NCI-H748 (cell line): ENCODE results near the gene ZSWIM5.
A peak's percentile ranks its signal among the peaks of the same experiment; 100 is the strongest.
"Not testable (repeated sequence)": the region's sequence is repeated elsewhere in the genome, so short reads cannot be mapped to it uniquely, and the experiment has no call there.

Source experiments
- DNase-seq: peaks from one replicate; lab custom pipeline; 2025; ENCODE audit not compliant: unreplicated experiment; lab: John Stamatoyannopoulos, UW

ZSWIM5 gene

DNA sequence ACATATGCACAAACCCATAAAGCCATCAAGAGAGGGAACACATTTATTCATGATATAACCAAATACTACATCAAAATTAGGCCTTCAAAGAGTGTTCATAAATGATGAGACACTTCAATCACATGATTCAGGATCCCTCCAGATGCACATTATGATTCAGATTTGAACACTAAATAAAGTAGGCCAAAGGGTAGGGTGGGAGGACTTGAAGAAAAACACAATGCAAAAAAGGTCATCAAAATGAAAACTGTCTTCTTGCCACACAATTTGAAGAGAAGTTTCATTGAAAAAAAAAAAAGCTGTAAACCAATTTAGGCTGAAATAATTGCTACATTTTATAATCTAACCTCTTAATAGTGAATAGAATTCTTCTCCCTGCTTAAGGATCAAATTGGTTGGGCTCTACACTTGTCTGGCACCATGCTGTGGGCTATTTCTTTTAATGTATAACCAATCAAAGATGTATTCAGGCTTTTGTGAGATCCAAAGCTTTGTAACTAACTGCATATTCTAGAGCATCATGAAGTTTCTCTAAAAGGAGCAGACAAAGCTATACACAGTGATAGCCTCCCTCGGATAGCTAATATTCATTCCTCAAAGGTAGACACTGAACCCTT, 58.1 kb downstream of the ZSWIM5 start:
- DNase-seq, result peak; percentile 5

- no peak for DNase-seq
These were observed 59.6 kb downstream of the ZSWIM5 start for GRCh38 chr1:45146833-45147232.

GRCh38 chr1:45141247-45142003, 65.0 kb downstream of the ZSWIM5 start:
- no peak for DNase-seq

DNA sequence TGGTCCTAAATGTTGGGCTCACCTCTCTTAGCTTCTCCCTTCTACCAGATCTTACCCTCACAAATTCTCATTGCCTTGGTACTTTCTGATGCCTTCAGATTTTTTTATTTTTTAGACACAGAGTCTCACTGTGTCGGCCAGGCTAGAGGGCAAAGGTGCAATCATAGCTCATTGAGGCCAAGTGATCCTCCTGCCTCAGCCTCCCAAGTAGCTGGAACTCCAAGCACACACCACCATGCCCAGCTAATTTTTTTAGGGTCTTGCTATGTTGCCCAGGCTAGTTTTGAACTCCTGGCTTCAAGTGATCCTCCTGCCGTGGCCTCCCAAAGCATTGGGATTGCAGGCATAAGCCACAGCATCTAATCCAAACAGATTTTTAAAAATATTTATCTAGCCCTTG, 69.4 kb downstream of the ZSWIM5 start:
- no peak for DNase-seq

- DNase-seq, result no peak
These were observed 71.1 kb downstream of the ZSWIM5 start for GRCh38 chr1:45135316-45135715.

GRCh38 chr1:45134461-45134873, 71.9 kb downstream of the ZSWIM5 start:
- no peak for DNase-seq

DNA sequence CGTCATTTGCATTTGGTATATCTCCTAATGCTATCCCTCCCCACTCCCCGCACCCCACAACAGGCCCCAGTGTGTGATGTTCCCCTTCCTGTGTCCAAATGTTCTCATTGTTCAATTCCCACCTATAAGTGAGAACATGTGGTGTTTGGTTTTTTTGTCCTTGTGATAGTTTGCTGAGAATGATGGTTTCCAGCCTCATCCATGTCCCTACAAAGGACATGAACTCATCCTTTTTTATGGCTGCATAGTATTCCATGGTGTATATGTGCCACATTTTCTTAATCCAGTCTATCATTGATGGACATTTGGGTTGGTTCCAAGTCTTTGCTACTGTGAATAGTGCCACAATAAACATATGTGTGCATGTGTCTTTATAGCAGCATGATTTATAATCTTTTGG, 73.7 kb downstream of the ZSWIM5 start:
- DNase-seq, result not testable (repeated sequence)

DNA sequence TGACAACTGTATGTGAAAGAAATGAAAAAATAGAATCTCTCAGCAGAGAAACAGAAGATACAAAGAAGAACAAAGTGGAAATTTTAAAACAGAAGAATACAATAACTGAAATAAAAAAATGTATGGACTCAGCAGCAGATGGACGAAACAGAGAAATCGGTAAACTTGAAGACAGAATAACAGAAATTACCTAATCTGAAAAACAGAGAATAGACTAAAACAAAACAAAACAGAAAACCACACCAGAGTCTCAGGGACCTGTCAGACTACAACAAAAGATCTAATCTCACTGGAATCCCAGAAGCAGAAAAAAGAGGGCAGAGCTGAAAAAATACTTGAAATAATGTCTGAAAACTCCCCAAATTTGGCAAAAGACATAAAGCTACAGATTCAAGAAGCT, 83.0 kb downstream of the ZSWIM5 start:
- DNase-seq, result no peak

GRCh38 chr1:45122724-45123123, 83.7 kb downstream of the ZSWIM5 start:
- no peak for DNase-seq

DNA sequence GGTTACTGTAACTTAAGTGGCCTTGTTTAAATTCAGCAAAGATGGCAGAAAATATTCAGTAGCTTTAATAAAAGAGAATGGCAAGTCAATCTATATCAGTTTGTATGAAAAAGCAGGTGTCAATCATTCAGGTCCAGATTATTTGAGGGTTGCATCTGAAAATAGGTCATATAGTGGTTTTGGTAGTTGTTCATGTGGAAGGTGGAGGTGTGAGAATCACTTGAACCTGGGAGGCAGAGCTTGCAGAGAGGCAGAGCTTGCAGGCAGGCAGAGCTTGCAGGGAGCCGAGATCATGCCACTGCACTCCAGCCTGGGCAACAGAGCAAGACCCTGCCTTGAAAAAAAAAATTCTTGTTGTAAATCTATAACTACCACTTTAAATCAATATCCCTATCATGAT, 88.6 kb downstream of the ZSWIM5 start:
- DNase-seq, result no peak

DNA sequence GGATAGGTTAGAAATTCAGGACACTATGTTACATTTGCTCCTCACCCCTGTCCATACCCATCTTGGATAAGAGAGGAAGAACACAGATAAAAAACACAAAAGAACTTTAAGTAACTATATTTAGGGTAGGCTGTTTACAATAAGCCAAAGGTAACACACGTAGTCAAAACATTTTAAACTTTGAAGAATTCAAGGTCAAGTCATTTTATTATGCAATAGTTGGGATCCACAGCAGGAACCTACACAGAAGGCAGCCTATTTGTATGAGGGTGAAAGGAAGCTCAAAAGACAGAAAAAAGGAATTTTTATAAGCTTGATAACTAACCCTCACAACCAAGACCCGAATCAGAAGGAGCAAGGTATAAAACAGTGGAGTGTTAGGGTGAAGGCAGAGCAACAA, 89.6 kb downstream of the ZSWIM5 start:
- DNase-seq, result no peak

GRCh38 chr1:45116340-45116739, 90.1 kb downstream of the ZSWIM5 start:
- no peak for DNase-seq

DNA sequence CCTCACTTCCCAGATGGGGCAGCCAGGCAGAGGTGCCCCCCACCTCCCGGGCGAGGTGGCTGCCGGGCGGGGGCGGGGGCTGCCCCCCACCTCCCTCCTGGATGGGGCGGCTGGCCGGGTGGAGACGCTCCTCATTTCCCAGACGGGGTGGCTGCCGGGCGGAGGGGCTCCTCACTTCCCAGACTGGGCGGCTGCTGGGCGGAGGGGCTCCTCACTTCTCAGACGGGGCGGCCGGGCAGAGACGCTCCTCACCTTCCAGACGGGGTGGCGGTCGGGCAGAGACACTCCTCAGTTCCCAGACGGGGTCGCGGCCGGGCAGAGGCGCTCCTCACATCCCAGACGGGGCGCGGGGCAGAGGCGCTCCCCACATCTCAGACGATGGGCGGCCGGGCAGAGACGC, 91.2 kb downstream of the ZSWIM5 start:
- not testable (repeated sequence) for DNase-seq

DNA sequence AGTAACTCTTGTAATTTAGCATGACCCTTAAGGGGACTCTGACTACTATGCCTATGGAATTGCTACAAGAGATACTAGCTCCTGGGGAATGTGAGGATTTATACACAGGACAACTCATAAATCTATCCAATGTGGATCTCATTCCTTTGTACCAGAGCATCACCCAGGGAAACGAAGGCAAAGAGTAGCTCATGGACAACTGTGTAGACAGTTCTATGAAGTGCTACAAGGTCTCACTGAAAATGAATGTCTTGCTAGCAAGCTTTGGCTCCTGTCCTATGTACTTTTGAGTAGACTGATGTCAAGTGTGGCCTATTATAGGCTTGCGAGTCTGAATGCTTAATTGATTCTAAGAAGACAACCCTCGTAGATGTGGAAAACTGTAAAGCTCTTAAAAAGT, 93.7 kb downstream of the ZSWIM5 start:
- DNase-seq, result no peak

DNA sequence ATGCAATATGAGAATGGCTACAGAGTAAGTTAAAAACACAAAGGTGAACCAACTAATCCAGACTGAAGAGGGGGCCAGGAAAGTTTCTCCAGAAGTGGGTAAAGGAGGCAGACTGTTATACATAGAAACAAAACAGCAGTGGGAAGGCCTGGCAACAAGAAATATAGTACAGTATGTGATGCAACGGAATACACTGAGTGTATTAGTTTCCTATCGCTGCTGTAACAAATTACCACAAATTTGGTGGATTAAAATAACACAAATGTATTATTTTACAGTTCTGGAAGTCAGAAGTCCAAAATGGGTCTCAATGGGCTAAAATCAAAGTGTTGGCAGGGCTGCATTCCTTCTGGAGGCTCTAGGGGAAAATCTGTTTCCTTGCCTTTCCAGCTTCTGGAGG, 95.2 kb downstream of the ZSWIM5 start:
- DNase-seq, result no peak

DNA sequence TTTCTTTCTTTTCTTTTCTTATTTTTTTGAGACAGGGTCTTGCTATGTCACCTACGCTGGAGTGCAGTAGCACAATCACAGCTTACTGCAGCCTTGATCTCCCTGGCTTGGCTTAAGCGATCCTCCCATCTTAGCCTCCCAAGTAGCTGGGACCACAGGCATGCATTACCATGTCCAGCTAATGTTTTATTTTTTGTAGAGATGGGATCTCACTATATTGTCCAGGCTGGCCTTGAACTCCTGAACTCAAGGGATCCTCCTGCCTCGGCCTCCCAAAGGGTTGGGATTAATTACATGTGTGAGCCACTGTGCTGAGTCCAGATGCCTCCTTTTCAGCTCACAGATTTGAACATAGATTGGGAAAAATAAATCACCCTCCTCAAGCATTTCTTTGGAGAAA, 98.6 kb downstream of the ZSWIM5 start:
- no peak for DNase-seq

- not testable (repeated sequence) for DNase-seq
These were observed 99.5 kb downstream of the ZSWIM5 start for GRCh38 chr1:45106864-45107263.

DNA sequence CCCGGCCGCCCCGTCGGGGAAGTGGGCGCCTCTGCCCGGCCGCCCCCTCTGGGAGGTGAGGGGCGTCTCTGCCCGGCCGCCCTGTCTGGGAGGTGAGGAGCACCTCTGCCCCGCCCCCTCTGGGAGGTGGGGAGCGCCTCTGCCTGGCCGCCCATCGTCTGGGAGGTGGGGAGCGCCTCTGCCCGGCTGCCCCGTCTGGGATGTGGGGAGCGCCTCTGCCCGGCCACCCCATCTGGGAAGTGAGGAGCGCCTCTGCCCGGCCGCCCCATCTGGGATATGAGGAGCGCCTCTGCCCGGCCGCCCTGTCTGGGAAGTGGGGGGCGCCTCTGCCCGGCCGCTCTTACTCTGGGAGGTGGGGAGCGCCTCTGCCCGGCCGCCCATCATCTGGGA, 100.3 kb downstream of the ZSWIM5 start:
- DNase-seq, result not testable (repeated sequence)

GRCh38 chr1:45105486-45106155, 100.8 kb downstream of the ZSWIM5 start:
- not testable (repeated sequence) for DNase-seq

- DNase-seq, result peak; percentile 4
These were observed 102.9 kb downstream of the ZSWIM5 start for GRCh38 chr1:45103534-45103933.

DNA sequence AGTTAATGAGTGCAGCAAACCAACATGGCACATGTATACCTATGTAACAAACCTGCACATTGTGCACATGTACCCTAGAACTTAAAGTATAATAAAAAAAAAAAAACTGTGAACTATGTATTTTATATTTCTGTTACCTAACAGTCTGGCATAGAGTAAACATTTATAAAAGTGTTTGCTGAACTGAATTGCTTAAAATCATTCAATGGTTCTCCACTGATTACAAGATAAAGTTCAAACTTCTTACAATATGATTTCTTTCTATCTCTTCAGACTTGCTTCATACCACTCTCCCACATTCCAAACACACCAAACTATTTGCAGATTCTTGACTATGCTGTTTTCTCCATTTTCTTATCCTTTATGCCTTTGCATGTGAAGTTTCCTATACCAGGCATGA, 104.5 kb downstream of the ZSWIM5 start:
- DNase-seq, result no peak

GRCh38 chr1:45101528-45101927, 104.9 kb downstream of the ZSWIM5 start:
- DNase-seq, result not testable (repeated sequence)
